ENCODE results near the gene KRT5. TPM values are rescaled to one million over a fixed set of nuclear protein-coding genes. Genes with fewer than 3 reads are reported as not detected.
A peak's percentile ranks its signal among the peaks of the same experiment; 100 is the strongest.

KRT5 gene
- total RNA-seq, 1 donor = 0.36 TPM

DNA sequence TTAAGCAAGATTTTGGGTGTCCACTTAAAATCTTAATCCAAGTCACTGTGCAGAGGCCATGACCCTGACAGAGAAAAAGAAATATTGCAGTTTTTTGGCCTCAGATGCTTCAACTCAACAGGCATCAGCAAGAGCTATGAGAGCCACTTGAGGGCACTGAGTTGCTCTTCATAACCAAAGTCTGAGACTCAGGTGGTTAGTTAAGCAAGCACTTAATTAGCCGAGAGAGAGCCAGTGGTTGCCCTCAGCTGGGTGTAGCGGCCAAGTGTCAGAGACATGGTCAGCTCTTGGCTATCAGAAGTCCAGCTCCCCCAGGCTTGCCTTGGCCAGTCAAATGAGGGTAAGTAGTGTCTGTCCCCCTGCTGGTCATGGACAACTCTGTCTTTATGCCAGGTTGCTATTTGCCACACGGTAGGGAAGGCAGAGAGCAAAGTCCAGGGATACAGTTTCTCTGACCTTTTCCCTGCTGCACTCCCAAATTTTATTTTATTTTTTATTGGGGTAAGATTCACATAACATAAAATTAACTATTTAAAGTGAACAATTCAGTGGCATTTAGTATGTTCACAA is 41.8 kb upstream of the KRT5 start:
- TF ChIP-seq, protein P1, sequence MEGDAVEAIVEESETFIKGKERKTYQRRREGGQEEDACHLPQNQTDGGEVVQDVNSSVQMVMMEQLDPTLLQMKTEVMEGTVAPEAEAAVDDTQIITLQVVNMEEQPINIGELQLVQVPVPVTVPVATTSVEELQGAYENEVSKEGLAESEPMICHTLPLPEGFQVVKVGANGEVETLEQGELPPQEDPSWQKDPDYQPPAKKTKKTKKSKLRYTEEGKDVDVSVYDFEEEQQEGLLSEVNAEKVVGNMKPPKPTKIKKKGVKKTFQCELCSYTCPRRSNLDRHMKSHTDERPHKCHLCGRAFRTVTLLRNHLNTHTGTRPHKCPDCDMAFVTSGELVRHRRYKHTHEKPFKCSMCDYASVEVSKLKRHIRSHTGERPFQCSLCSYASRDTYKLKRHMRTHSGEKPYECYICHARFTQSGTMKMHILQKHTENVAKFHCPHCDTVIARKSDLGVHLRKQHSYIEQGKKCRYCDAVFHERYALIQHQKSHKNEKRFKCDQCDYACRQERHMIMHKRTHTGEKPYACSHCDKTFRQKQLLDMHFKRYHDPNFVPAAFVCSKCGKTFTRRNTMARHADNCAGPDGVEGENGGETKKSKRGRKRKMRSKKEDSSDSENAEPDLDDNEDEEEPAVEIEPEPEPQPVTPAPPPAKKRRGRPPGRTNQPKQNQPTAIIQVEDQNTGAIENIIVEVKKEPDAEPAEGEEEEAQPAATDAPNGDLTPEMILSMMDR (IDR thresholded peaks at IDR 0.05; ENCODE audit: extremely low read depth, low read depth, low read length) = peak; percentile 40
- H3K4me2 ChIP-seq (ENCODE audit: insufficient read depth, low read length) = no peak overlapping the region
- H3K9me3 ChIP-seq (ENCODE audit: low read depth, low read length) = no peaks in the 10 kb centered on the region
- H3K27ac ChIP-seq (ENCODE audit: low read depth, low read length) = no peak overlapping the region
- H2AFZ ChIP-seq (ENCODE audit: low read length) = no peak overlapping the region
- no peak overlapping the region for H3K4me3 ChIP-seq (ENCODE audit: insufficient read depth, low read length)
- H3K79me2 ChIP-seq (ENCODE audit: insufficient read depth, low read length) = no peaks in the 10 kb centered on the region
- peak; percentile 58 for DNase-seq (ENCODE audit: insufficient read length, low spot score, missing footprints)
- no peaks in the 10 kb centered on the region for H3K4me1 ChIP-seq (ENCODE audit: insufficient read depth, low read length)
- no peaks in the 10 kb centered on the region for H3K36me3 ChIP-seq (ENCODE audit: insufficient read depth, low read length)
- no peaks in the 10 kb centered on the region for H4K20me1 ChIP-seq (ENCODE audit: insufficient read depth, low read length)
- peaks cover 48% of the 10 kb centered on the region for H3K27me3 ChIP-seq (ENCODE audit: insufficient read depth, low read length)

DNA sequence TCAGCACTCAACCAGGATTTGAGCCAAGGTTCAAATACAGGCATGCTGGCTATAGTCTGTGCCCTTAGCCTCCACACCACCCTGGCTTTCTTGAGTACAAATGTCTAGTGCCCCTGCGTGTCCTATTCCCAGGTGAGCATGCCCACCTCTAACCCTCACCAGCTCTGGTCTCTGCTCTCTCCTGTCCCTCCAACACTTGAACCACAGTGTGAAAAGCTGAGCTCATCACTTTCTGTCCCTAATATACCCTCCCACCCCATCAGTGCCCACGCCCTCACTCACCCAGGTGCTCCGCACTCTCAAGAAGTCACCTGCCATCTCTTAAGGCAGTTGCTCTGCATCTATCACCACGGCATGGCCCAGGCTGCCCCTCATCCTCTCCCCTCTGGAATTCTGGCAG is 39.8 kb upstream of the KRT5 start:
- H3K27me3 ChIP-seq (ENCODE audit: insufficient read depth, low read length) = peaks cover 40% of the 10 kb centered on the region
- no peak overlapping the region for H3K4me2 ChIP-seq (ENCODE audit: insufficient read depth, low read length)
- no peaks in the 10 kb centered on the region for H3K79me2 ChIP-seq (ENCODE audit: insufficient read depth, low read length)
- no peak overlapping the region for H2AFZ ChIP-seq (ENCODE audit: low read length)
- H4K20me1 ChIP-seq (ENCODE audit: insufficient read depth, low read length) = no peaks in the 10 kb centered on the region
- H3K4me3 ChIP-seq (ENCODE audit: insufficient read depth, low read length) = no peak overlapping the region
- no peaks in the 10 kb centered on the region for H3K36me3 ChIP-seq (ENCODE audit: insufficient read depth, low read length)
- no peak overlapping the region for H3K27ac ChIP-seq (ENCODE audit: low read depth, low read length)
- no peaks in the 10 kb centered on the region for H3K4me1 ChIP-seq (ENCODE audit: insufficient read depth, low read length)
- no peaks in the 10 kb centered on the region for H3K9me3 ChIP-seq (ENCODE audit: low read depth, low read length)
- DNase-seq (ENCODE audit: insufficient read length, low spot score, missing footprints) = no peak
- TF ChIP-seq, protein P1 (IDR thresholded peaks at IDR 0.05; ENCODE audit: extremely low read depth, low read depth, low read length) = no peak

DNA sequence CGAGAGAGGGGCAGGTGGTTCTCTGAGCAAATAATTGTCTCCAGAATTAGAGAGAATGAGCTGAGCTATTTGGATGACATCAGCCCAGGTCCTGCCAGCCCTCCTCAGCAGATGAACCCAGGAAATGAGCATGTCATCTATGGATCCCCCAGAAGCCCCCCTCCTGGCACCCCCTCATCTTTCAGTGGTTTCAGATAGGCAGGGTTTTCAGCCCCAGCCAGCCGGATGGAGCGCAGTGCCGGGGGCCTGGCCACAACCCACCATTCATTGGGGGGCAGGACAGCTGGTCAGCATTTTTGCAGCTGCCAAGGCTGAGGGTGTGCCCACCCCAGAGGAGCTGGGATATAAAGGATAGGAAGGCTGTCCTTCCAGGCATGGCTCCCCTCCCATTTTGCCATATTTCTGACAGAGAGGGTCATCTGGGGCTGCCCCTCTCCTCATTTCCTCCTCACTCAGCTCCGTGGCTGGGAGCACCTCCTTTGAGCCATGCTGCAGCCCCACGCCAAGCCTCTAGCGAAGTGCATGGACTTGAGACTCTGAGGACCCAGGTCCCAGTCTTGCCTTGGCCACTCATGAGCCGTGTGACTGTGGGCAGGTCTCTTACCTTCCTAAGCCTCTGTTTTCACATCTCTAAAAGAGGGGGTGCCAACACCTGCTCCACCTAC is 38.7 kb upstream of the KRT5 start:
- Histone ChIP-seq H2AFZ (ENCODE audit: low read length) (no peak overlapping the region), H3K27me3 (ENCODE audit: insufficient read depth, low read length) (peaks cover 40% of the 10 kb centered on the region), H3K79me2 (ENCODE audit: insufficient read depth, low read length) (no peaks in the 10 kb centered on the region), H3K4me1 (ENCODE audit: insufficient read depth, low read length) (no peaks in the 10 kb centered on the region), H3K27ac (ENCODE audit: low read depth, low read length) (no peak overlapping the region), H3K4me2 (ENCODE audit: insufficient read depth, low read length) (no peak overlapping the region), H3K4me3 (ENCODE audit: insufficient read depth, low read length) (no peak overlapping the region), H4K20me1 (ENCODE audit: insufficient read depth, low read length) (no peaks in the 10 kb centered on the region), H3K9me3 (ENCODE audit: low read depth, low read length) (no peaks in the 10 kb centered on the region), H3K36me3 (ENCODE audit: insufficient read depth, low read length) (no peaks in the 10 kb centered on the region)
- DNase-seq (ENCODE audit: insufficient read length, low spot score, missing footprints) = peak; percentile 49
- TF ChIP-seq, protein P1 (IDR thresholded peaks at IDR 0.05; ENCODE audit: extremely low read depth, low read depth, low read length) = no peak

DNA sequence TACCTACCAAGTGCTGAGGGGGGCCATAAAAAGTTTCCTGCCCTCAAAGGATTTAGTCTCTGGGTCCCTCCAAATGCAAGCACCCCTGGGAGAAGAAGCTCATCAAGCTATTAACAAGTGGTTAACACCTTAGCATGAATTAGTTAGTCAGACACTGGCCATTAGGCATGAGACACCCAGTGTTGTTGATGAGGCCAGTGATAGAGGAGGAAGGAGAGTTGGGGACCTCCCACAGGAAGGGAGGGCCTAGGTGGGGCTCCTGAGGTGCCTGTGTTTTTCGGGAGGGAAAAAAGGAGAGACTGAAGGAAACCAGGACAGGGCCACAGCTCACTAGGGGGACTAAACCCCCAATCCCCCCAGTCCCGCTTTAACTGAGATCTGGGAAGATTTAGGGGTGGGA is 37.3 kb upstream of the KRT5 start:
- no peaks in the 10 kb centered on the region for H3K79me2 ChIP-seq (ENCODE audit: insufficient read depth, low read length)
- no peaks in the 10 kb centered on the region for H4K20me1 ChIP-seq (ENCODE audit: insufficient read depth, low read length)
- H3K4me1 ChIP-seq (ENCODE audit: insufficient read depth, low read length) = no peaks in the 10 kb centered on the region
- TF ChIP-seq, protein P1 (IDR thresholded peaks at IDR 0.05; ENCODE audit: extremely low read depth, low read depth, low read length) = no peak
- no peaks in the 10 kb centered on the region for H3K9me3 ChIP-seq (ENCODE audit: low read depth, low read length)
- no peak overlapping the region for H3K4me2 ChIP-seq (ENCODE audit: insufficient read depth, low read length)
- H3K4me3 ChIP-seq (ENCODE audit: insufficient read depth, low read length) = no peak overlapping the region
- H3K36me3 ChIP-seq (ENCODE audit: insufficient read depth, low read length) = no peaks in the 10 kb centered on the region
- peaks cover 34% of the 10 kb centered on the region for H3K27me3 ChIP-seq (ENCODE audit: insufficient read depth, low read length)
- no peak overlapping the region for H3K27ac ChIP-seq (ENCODE audit: low read depth, low read length)
- no peak overlapping the region for H2AFZ ChIP-seq (ENCODE audit: low read length)
- DNase-seq (ENCODE audit: insufficient read length, low spot score, missing footprints) = peak; percentile 57
